ENCODE measurements around the gene DENND10.

GRCh38 chr10:119153041-119153440, 49.1 kb downstream of the DENND10 start:
- no peak for TF ChIP-seq POLR2AphosphoS5 (IDR thresholded peaks at IDR 0.05; ENCODE audit: borderline replicate concordance, low read depth, low read length)
- no peak for TF ChIP-seq EZH2 (IDR thresholded peaks at IDR 0.05)
- TF ChIP-seq FOXP2 (optimal IDR thresholded peaks at IDR 0.05; ENCODE audit: control extremely low read depth, extremely low read length, insufficient read depth), result no peak
